Breast epithelium (tissue), 4 donors: ENCODE data around the gene ELF4. TPM values are rescaled to one million over a fixed set of nuclear protein-coding genes. Genes with fewer than 3 reads are reported as not detected.

ENCODE experiments used
- DNase-seq, 2 donors: peaks; one replicate each; pipeline ENCODE4 v3.0.0-alpha.2; 2019; ENCODE audit warnings: low spot score in 2 of 2
- H3K27ac ChIP-seq, 2 donors: fragments of 200-600 bp; sonication (generic) in 1 of 2; one replicate each; pipeline ENCODE4 v1.5.1; 2016 to 2019; ENCODE audit warnings: mild to moderate bottlenecking in 1 of 2
- H3K27me3 ChIP-seq, 2 donors: fragments of 200-600 bp; sonication (generic) in 1 of 2; one replicate each; pipeline versions ENCODE4 v1.5.1 to v1.6.0; 2017 to 2019; ENCODE audit warnings: control low read depth in 1 of 2, mild to moderate bottlenecking in 1 of 2
- H3K36me3 ChIP-seq: fragments of 200-600 bp; one replicate; pipeline ENCODE4 v1.5.1; 2019
- H3K4me1 ChIP-seq, 2 donors: fragments of 200-600 bp; sonication (generic); one replicate each; pipeline ENCODE4 v1.5.1; 2016 to 2019; ENCODE audit warnings: control low read depth in 1 of 2
- H3K4me3 ChIP-seq, 3 donors: fragments of 200-600 bp; sonication (generic); 1 replicate in 2 of 3; 2 replicates in 1 of 3; pipeline ENCODE4 v1.5.1; 2016 to 2019; ENCODE audit warnings: mild to moderate bottlenecking in 3 of 3, moderate library complexity in 2 of 3
- H3K9me3 ChIP-seq, 2 donors: fragments of 200-600 bp; sonication (generic) in 1 of 2; one replicate each; pipeline ENCODE4 v1.5.1; 2016 to 2019; ENCODE audit warnings: control low read depth in 1 of 2
- CTCF ChIP-seq, 3 donors: fragments of 450-650 bp; IDR thresholded peaks; one replicate each; pipeline ENCODE4 v1.5.1; 2016 to 2017; ENCODE audit warnings: antibody characterized with exemption in 3 of 3, mild to moderate bottlenecking in 3 of 3, moderate library complexity in 3 of 3
- POLR2A ChIP-seq: fragments of 450-650 bp; IDR thresholded peaks from one replicate; pipeline ENCODE4 v1.6.1; 2016; ENCODE audit warnings: antibody characterized with exemption, mild to moderate bottlenecking, moderate library complexity
- POLR2AphosphoS5 ChIP-seq, 3 donors: sonication (generic); formaldehyde crosslinking; IDR thresholded peaks; one replicate each; pipeline ENCODE4 v1.6.1; 2017; ENCODE audit warnings: antibody characterized with exemption in 3 of 3
- intact Hi-C: fragments of 100-400 bp; cut with DNase I; formaldehyde crosslinking; loops from one replicate; pipeline ENCODE4 v1.15.1; 2023; ENCODE audit warnings: low total_unique reads
- total RNA-seq, 3 donors: library from RNA; depleted of rRNA; stranded (reverse); fragments of >200 nt; gene quantifications; one replicate each; pipeline ENCODE4 v1.1.0, GENCODE V29; 2016

ELF4 gene
- total RNA-seq, 3 donors from 2014 or later: 5.3 to 10.7 (median 9.2) TPM

DNA sequence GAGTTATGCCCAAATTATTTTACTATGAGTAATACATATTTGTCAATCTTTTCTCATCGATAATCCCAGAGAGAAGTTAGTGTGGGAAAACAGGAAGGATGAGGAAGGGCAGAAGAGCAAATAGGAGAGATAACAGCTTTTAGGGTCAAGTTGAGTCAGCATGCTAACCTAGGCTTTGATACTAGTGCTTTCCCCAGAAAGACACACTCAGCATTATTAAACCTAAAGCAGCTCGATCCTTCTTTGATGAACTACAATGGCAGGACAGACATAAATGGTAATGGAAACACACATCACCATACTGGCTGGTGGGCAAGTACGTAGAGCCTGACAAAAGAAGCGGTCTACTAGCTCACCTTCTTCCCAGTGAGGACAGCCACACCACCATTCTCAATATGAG is 34.8 kb upstream of the ELF4 start:
- H3K27me3 ChIP-seq: peaks cover 0 to 9% of the 10 kb centered on the region in 2 donors
- intact Hi-C loops: no loop called here
- H3K4me3 ChIP-seq: no peak overlapping the region
- H3K9me3 ChIP-seq: no peaks in the 10 kb centered on the region
- H3K27ac ChIP-seq: no peak overlapping the region
- DNase-seq: no peak
- no peaks in the 10 kb centered on the region for H3K4me1 ChIP-seq
- TF ChIP-seq POLR2AphosphoS5 (IDR thresholded peaks at IDR 0.05) (no peak), CTCF (IDR thresholded peaks at IDR 0.05) (no peak)
- H3K36me3 ChIP-seq: no peaks in the 10 kb centered on the region

- DNase-seq: no peak
- no peak overlapping the region for H3K4me3 ChIP-seq
- H3K4me1 ChIP-seq: no peaks in the 10 kb centered on the region
- H3K27ac ChIP-seq: no peak overlapping the region
- TF ChIP-seq POLR2AphosphoS5 (IDR thresholded peaks at IDR 0.05) (no peak), CTCF (IDR thresholded peaks at IDR 0.05) (no peak), POLR2A (no peak)
- H3K9me3 ChIP-seq: no peaks in the 10 kb centered on the region
- intact Hi-C loops: no loop called here
- H3K36me3 ChIP-seq: no peaks in the 10 kb centered on the region
- H3K27me3 ChIP-seq: peaks cover 0 to 15% of the 10 kb centered on the region in 2 donors
Measured at GRCh38 chrX:130144509-130144908, 34.2 kb upstream of the ELF4 start.

DNA sequence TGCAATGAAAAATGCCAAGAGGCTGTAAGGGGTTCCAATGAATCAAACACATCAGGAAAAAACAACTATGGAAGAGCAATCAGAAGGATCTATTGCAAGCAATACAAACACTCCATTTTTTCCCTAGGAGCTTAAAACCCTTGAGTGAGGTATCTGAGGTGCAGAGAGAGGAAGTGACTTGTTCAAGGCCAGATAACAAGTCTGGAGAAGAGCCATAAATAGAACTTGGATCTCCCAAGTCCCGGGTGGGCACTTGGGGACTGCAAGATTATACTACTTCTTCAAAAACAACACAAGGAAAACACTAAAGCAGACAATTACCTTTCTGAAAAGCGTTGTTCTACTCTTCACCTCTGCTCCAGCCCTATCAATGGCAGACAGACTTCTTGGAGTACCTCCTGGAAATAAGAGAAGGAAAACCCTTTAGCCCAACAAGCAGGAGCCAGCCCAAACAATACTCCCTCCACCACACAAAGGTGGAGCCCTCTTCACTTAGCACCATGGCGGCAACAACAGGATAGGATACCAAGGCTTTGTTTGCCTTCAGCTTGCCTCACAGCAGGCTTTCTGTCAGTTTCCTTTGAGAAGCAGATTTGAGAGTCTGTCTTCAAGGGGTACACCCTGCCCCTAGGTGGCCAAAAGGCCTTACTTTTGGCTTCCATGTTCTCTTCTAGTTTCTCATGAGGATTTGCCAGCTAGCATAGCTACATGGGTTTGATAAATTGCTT is 29.3 kb upstream of the ELF4 start:
- no peak for DNase-seq
- Histone ChIP-seq H3K36me3 (no peaks in the 10 kb centered on the region), H3K4me3 (no peak overlapping the region), H3K9me3 (no peaks in the 10 kb centered on the region), H3K27ac (no peak overlapping the region), H3K27me3 (peaks cover 0 to 22% of the 10 kb centered on the region in 2 donors), H3K4me1 (no peaks in the 10 kb centered on the region)
- TF ChIP-seq CTCF (IDR thresholded peaks at IDR 0.05): no peak
- no peak for TF ChIP-seq POLR2AphosphoS5 (IDR thresholded peaks at IDR 0.05)
- TF ChIP-seq POLR2A: no peak
- intact Hi-C loops: loop anchor here (2.0 kb wide), 1 partner anchor 51 kb away; no protein-coding TSS in a partner anchor

DNA sequence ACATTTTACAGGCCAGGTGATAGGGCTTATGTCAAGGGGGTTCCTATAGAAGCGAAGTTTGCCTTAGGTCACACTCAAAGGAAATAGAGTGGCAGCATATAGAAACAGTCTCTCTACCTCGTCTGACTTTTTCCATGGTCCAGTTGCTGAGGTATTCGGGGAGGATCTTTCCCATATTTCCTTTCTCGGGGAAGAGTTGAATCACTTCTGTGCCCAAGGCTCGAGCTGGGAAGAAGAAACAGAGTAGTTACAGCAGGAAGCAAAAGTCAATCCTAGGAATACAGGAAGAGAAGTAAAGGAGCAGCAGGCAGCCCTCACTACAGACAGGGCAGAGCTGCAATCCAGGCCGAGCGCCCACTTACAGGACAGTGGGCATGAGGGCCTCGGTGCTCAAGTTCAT is 26.7 kb upstream of the ELF4 start:
- TF ChIP-seq CTCF (IDR thresholded peaks at IDR 0.05): no peak
- Histone ChIP-seq H3K9me3 (no peaks in the 10 kb centered on the region), H3K4me1 (no peaks in the 10 kb centered on the region), H3K36me3 (no peaks in the 10 kb centered on the region), H3K27ac (no peak overlapping the region), H3K27me3 (peaks cover 0 to 25% of the 10 kb centered on the region in 2 donors), H3K4me3 (no peak overlapping the region)
- intact Hi-C loops: no loop called here
- no peak for DNase-seq

DNA sequence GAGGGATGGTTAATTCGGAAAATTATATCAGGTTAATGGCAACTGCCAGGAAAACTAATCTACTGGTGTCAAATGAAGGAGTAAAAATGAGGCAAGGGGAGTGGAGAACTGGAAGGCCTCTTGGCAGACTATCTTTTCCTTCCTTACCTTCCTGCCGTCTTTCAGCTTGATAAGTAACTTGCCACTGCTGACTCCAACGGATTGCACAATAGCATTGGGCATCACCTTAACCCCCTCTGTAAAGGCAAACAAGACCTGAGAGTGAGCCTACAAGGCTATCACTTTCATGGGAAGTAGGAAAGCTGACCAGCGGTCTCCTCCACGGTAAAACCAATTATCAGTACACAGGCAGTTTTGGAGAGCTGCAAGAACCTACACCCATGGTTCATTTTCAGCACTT is 26.2 kb upstream of the ELF4 start:
- TF ChIP-seq CTCF (IDR thresholded peaks at IDR 0.05) (no peak), POLR2AphosphoS5 (IDR thresholded peaks at IDR 0.05) (no peak), POLR2A (no peak)
- no peaks in the 10 kb centered on the region for H3K36me3 ChIP-seq

More for the DNA sequence above, 26.2 kb upstream of the ELF4 start:
- Histone ChIP-seq H3K27me3 (peaks cover 0 to 26% of the 10 kb centered on the region in 2 donors), H3K4me1 (no peaks in the 10 kb centered on the region), H3K27ac (no peak overlapping the region), H3K4me3 (no peak overlapping the region), H3K9me3 (no peaks in the 10 kb centered on the region)
- intact Hi-C loops: no loop called here
- DNase-seq: no peak
